Measurements from ENCODE around the gene DYRK1A.
"Not testable (repeated sequence)": the region's sequence is repeated elsewhere in the genome, so short reads cannot be mapped to it uniquely, and the experiment has no call there.

Gene DYRK1A

DNA sequence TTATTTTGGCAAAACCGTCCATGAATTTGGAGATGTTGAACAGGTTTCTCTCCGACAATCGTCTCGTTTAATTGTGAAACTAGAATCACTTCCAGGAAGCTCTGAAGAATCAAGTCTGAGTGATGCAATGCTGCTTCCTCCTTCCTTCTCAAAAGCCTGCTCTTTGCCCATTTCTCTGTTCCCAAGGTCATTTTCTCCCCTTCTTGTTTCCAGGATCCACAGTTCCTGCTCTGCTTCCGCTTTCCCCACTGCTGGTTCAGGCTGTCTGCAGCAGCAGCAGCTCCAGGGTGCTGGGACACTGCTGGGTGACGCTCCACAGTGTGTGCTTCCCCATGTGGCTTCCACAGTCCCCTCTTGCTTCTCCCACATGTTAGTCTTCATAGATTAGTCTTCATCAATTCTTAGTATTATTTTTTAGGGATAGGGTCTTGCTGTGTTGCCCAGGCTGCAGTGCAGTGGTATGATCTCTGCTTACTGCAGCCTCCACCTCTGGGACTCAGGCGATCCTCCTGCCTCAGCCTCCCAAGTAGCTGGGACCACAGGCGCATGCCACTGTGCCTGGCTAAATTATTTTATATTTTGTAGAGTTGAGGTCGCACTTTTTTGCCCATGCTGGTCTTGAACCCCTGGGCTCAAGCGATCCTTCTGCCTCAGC is 156.2 kb downstream of the DYRK1A start:
- Histone ChIP-seq H3K36me3 (replicated peaks) (peaks cover 5% of the 10 kb centered on the region), H3K27me3 (replicated peaks) (no peaks in the 10 kb centered on the region), H3K4me3 (ENCODE audit: low read depth, low read length) (no peak overlapping the region), H3K27ac (no peak overlapping the region)
- TF ChIP-seq, protein P1, sequence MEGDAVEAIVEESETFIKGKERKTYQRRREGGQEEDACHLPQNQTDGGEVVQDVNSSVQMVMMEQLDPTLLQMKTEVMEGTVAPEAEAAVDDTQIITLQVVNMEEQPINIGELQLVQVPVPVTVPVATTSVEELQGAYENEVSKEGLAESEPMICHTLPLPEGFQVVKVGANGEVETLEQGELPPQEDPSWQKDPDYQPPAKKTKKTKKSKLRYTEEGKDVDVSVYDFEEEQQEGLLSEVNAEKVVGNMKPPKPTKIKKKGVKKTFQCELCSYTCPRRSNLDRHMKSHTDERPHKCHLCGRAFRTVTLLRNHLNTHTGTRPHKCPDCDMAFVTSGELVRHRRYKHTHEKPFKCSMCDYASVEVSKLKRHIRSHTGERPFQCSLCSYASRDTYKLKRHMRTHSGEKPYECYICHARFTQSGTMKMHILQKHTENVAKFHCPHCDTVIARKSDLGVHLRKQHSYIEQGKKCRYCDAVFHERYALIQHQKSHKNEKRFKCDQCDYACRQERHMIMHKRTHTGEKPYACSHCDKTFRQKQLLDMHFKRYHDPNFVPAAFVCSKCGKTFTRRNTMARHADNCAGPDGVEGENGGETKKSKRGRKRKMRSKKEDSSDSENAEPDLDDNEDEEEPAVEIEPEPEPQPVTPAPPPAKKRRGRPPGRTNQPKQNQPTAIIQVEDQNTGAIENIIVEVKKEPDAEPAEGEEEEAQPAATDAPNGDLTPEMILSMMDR (IDR thresholded peaks at IDR 0.05; ENCODE audit: low read depth, low read length, missing control alignments): no peak
- no peak for DNase-seq
- in situ Hi-C loops (cut with HindIII; ENCODE audit: low pct_ligation_motif_present, low sequenced_read_pairs): no loop called here

DNA sequence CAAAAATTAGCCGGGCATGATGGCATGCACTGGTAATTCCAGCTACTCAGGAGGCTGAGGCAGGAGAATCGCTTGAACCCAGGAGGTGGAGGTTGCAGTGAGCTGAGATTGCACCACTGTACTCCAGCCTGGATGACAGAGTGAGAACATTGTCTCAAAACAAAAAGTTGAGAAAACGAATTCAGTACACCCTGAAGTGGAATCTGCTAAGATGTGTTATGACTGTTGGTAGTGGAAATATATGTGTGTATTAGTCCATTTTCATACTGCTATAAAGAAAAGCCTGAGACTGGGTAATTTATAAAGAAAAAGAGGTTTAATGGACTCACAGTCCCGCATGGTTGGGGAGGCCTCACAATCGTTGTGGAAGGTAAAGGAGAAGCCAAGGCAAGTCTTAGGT is 158.4 kb downstream of the DYRK1A start:
- H3K4me3 ChIP-seq (ENCODE audit: low read depth, low read length); in situ Hi-C loops (cut with HindIII; ENCODE audit: low pct_ligation_motif_present, low sequenced_read_pairs): not testable (repeated sequence)

DNA sequence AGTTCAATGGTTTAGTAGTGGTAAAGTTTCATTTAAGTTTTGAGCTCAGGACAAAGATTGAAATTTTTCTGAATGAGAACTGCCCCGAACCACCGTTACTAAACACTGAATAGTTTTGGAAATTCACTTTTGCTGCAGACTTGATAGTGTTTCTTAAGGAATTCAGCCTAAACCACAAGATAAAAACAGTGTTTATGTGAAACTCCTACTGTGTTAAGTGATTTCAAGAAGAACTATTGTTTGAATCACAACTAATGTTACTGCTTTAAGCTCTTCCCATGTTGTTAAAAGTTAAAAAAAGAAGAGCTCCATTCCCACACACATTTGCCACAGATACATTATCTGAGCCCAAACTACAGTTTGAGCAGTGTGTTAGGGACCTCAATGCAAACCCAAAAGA is 159.2 kb downstream of the DYRK1A start:
- no peak overlapping the region for H3K4me3 ChIP-seq (ENCODE audit: low read depth, low read length)
- in situ Hi-C loops (cut with HindIII; ENCODE audit: low pct_ligation_motif_present, low sequenced_read_pairs): no loop called here
- no peaks in the 10 kb centered on the region for H3K36me3 ChIP-seq (replicated peaks)
- H3K27me3 ChIP-seq (replicated peaks): no peaks in the 10 kb centered on the region
- H3K27ac ChIP-seq: no peak overlapping the region
- DNase-seq: no peak
- TF ChIP-seq, protein P1 (IDR thresholded peaks at IDR 0.05; ENCODE audit: low read depth, low read length, missing control alignments): no peak

More for the DNA sequence above, 158.4 kb downstream of the DYRK1A start:
- DNase-seq; H3K27me3 ChIP-seq (replicated peaks); H3K27ac ChIP-seq; H3K36me3 ChIP-seq (replicated peaks): not testable (repeated sequence)

DNA sequence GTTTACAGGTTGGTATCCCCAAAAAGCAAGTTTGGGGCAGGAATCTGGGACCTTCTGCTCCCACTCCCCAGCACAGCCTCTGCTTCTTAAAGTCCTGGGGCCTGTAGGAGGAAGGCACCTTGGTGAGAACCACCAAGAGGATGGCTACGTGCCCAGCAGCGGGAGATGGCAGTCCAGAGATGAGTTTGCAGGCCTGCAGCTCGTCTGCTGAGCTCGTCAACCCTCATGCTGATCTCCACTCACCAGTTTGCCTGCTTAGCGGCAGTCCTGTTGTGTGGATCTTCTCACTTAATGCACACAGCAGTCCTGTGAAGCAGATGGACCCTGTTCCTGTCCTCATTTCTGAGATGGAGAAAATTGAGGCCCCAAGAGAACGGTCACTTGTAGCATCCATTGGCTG is 160.5 kb downstream of the DYRK1A start:
- Histone ChIP-seq H3K4me3 (ENCODE audit: low read depth, low read length) (no peak overlapping the region), H3K36me3 (replicated peaks) (no peaks in the 10 kb centered on the region), H3K27me3 (replicated peaks) (no peaks in the 10 kb centered on the region), H3K27ac (no peak overlapping the region)
- DNase-seq: no peak
- in situ Hi-C loops (cut with HindIII; ENCODE audit: low pct_ligation_motif_present, low sequenced_read_pairs): no loop called here
- TF ChIP-seq, protein P1 (IDR thresholded peaks at IDR 0.05; ENCODE audit: low read depth, low read length, missing control alignments): no peak

DNA sequence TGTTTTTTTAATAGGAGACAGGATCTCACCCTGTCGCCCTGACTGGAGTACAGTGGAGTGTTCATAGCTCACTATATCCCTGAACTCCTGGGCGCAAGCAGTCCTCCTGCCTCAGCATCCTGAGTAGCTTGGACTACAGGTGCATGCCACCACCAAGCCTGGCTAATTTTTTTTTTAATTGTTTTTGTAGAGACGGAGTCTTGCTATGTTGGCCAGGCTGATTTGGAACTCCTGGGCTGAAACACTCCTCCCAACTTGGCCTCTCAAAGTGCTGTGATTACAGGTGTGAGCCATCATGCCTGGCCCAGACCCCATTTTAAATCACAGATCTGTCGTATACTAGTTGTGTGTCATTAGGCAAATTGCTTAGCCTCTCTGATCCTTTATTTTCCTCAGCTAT is 161.1 kb downstream of the DYRK1A start:
- H3K4me3 ChIP-seq (ENCODE audit: low read depth, low read length): no peak overlapping the region
- DNase-seq: no peak
- in situ Hi-C loops (cut with HindIII; ENCODE audit: low pct_ligation_motif_present, low sequenced_read_pairs): no loop called here
- no peak overlapping the region for H3K27ac ChIP-seq
- H3K36me3 ChIP-seq (replicated peaks): no peaks in the 10 kb centered on the region
- H3K27me3 ChIP-seq (replicated peaks): no peaks in the 10 kb centered on the region
- TF ChIP-seq, protein P1 (IDR thresholded peaks at IDR 0.05; ENCODE audit: low read depth, low read length, missing control alignments): no peak

DNA sequence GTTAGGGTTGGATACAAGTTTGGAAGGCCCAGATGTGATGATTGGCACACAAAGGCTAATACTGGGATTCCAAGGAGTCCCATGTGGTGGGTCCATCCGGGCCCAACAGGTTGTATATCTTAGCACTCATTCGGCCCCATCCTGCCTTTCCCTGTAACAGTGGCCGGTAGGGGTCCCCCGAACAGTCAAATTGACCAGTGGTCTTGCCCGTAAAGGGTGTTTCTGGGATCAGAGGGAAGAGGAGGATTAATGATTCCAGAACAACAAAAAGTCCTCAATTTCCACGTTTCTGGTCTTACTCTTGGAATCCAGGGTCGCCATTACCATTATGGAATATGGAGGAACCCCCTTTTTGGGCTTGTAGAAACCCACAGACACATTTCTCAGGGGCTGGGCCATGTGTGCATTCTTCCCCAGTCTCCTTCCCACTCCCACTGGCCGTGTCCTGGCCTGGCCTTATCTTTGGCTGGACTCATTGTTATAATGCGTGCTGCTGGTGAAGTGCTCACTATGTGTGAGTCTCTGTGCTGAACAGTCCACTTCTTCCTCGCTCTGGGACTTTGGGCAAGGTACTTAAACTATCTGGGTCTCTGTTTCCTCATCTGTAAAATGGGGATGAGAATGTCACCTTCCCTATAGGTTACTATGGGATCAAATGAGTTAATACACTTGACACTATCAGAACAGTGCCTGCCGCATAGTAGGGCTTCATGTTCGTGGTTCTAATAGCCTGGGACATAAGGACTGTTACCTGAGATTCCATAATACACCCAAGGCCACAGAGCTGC is 161.8 kb downstream of the DYRK1A start:
- no peaks in the 10 kb centered on the region for H3K36me3 ChIP-seq (replicated peaks)
- no peak overlapping the region for H3K27ac ChIP-seq
- TF ChIP-seq, protein P1 (IDR thresholded peaks at IDR 0.05; ENCODE audit: low read depth, low read length, missing control alignments): no peak
- in situ Hi-C loops (cut with HindIII; ENCODE audit: low pct_ligation_motif_present, low sequenced_read_pairs): no loop called here
- H3K4me3 ChIP-seq (ENCODE audit: low read depth, low read length): no peak overlapping the region
- no peak for DNase-seq
- no peaks in the 10 kb centered on the region for H3K27me3 ChIP-seq (replicated peaks)

Data from brain microvascular endothelial cell (primary cell).